Bronchial epithelial cell (primary cell): ENCODE results near the gene PAM. TPM values are rescaled to one million over a fixed set of nuclear protein-coding genes. Genes with fewer than 3 reads are reported as not detected.

Source experiments
- DNase-seq: peaks from one replicate; pipeline ENCODE4 v3.0.0-alpha.2; 2010; ENCODE audit warnings: low read depth
- FAIRE-seq: peaks from 2 replicates; lab custom pipeline; 2011; peaks lifted over from hg19 to GRCh38; lab: Jason Lieb, UNC
- H3K27me3 ChIP-seq: 2 replicates; pipeline ENCODE4 v1.5.1; 2011; ENCODE audit warnings: low read length; ENCODE audit not compliant: control insufficient read depth, insufficient read depth
- H3K36me3 ChIP-seq: 2 replicates; pipeline ENCODE4 v1.5.1; 2011; ENCODE audit warnings: low read length; ENCODE audit not compliant: control insufficient read depth, insufficient read depth
- H3K4me3 ChIP-seq: 2 replicates; pipeline ENCODE4 v1.5.1; 2011; ENCODE audit warnings: mild to moderate bottlenecking, low read depth, low read length, control low read depth
- total RNA-seq: library from RNA; depleted of rRNA; stranded (reverse); fragments of >200 nt; gene quantifications from 2 replicates; pipeline ENCODE4 v1.2.1, GENCODE V29; 2014
- TF ChIP-seq, protein P1 (sequence below): IDR thresholded peaks from 2 replicates; pipeline ENCODE4 v1.5.1; 2011; ENCODE audit warnings: mild to moderate bottlenecking, moderate library complexity, low read length, control low read depth, inconsistent platforms; ENCODE audit not compliant: insufficient read depth, severe bottlenecking

PAM gene
- total RNA-seq, 1 donor from 2014 or later = 68.4 TPM

DNA sequence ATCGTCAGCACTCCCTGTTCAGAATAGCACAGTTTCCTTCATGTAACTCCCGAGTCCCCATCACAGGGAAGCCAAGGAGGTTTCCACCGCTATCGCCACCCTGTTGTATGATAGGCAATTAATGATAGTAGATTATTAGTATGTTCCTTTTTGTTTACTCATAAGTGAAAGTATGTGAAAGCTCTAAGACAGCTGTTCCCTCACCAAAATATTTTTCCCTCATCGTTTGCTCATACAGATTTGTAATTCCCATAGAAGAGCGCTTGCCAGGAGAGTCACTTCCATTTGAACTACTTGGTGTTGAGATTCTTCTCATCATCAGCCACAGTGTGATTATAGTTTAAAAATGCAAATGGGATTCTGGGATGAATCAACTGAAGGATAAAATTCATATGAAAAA is 140.9 kb downstream of the PAM start:
- FAIRE-seq = no peak
- no peak for DNase-seq
- H3K27me3 ChIP-seq = no peaks in the 10 kb centered on the region
- no peaks in the 10 kb centered on the region for H3K36me3 ChIP-seq
- H3K4me3 ChIP-seq = no peak overlapping the region
- TF ChIP-seq, protein P1, sequence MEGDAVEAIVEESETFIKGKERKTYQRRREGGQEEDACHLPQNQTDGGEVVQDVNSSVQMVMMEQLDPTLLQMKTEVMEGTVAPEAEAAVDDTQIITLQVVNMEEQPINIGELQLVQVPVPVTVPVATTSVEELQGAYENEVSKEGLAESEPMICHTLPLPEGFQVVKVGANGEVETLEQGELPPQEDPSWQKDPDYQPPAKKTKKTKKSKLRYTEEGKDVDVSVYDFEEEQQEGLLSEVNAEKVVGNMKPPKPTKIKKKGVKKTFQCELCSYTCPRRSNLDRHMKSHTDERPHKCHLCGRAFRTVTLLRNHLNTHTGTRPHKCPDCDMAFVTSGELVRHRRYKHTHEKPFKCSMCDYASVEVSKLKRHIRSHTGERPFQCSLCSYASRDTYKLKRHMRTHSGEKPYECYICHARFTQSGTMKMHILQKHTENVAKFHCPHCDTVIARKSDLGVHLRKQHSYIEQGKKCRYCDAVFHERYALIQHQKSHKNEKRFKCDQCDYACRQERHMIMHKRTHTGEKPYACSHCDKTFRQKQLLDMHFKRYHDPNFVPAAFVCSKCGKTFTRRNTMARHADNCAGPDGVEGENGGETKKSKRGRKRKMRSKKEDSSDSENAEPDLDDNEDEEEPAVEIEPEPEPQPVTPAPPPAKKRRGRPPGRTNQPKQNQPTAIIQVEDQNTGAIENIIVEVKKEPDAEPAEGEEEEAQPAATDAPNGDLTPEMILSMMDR = no peak

DNA sequence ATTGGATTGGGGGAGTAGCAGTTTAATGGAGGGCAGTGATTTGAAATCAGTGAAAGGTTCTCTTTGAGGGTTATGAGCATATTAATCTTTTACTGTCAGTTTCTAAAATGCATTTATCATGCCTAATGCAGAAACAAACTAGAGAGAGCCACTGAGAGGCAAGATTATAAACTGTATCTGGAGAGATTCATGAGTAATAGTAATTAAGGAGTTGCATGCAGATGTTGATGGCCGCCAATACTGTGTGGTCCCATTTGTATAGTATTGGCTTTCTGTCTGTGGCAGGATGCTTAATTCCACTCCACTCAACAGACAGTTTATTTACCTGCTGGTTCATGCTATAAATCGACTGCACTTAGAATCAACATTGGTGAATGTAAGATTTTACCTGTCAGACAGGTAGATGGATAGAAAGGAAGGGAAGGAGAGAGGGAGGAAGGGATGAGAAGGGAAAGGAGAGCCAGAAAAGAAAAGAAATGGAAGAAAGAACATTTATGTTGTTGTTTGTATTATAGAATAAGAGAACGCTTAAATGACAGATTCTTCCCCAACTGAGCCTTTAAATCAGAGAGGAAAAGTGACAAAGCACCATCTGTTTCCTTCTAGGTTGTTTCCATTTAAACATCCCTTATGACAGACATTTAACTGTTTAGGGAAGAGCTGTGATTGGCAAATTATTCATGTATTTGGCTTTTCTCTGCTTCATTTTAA is 146.5 kb downstream of the PAM start:
- Histone ChIP-seq H3K36me3 (no peaks in the 10 kb centered on the region), H3K4me3 (no peak overlapping the region), H3K27me3 (no peaks in the 10 kb centered on the region)
- TF ChIP-seq, protein P1 = no peak
- FAIRE-seq (no peak), DNase-seq (no peak)

GRCh38 chr5:102902135-102902448 is 147.0 kb downstream of the PAM start:
- DNase-seq (peak; percentile 43), FAIRE-seq (no peak)
- Histone ChIP-seq H3K4me3 (no peak overlapping the region), H3K36me3 (no peaks in the 10 kb centered on the region), H3K27me3 (no peaks in the 10 kb centered on the region)
- TF ChIP-seq, protein P1 = no peak

DNA sequence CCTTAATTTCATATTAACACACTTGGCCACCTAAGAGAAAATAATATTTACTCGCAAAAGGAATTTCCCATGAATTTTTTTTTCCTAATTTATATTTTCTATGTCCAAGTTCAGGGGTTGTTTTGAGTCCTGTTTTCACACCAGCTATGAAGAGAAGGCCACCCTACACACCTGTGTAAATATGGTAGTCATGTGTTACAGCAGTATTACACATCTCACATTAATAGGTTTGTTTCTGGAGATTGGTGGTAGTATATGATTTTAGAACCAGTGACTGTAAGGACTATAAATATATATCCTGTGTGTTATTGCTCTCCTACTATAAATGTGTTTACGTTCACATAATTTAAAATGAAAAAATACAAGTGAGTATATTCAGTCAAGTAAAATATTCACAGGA is 147.5 kb downstream of the PAM start:
- peak; percentile 22 for DNase-seq
- no peaks in the 10 kb centered on the region for H3K27me3 ChIP-seq
- TF ChIP-seq, protein P1 = no peak
- H3K4me3 ChIP-seq = no peak overlapping the region
- no peak for FAIRE-seq
- no peaks in the 10 kb centered on the region for H3K36me3 ChIP-seq

DNA sequence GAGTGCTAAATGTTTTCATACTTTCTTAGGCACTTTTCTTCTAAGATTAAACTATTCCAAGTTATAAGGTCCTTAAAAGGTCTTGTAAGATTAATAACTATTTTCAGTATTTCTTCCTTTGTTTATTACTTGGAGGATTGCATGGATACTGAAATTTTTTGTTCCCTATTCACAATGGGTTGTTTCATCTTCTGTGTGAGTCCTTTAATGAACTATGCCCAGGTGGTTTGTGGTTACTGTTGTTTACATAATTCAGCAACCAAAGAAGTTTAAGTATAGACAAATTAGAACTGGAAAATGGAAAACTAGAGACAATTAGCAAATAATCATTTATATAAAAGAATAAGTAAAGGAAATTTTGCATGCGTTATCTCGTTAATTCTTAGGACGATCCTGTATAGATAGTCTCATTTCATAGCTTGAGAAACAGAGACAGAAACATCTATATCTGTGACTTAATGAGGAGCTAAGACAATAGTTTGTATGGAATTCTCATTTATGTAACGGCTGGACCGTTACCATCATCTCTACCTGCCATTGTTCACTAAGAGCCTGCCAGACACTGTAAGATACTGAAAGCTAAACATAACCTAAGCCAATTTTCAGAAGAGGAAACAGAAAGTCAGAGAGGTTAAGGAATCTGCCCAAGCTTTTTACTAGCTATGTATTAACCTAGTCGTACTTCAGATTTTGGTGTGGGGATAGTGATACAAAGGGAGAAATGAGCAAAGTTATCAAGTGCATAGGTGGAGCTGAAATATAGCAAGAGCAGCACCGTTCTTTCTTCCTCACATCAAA is 148.2 kb downstream of the PAM start:
- DNase-seq = peak; percentile 12
- H3K36me3 ChIP-seq = no peaks in the 10 kb centered on the region
- TF ChIP-seq, protein P1 = no peak
- H3K4me3 ChIP-seq = no peak overlapping the region
- H3K27me3 ChIP-seq = no peaks in the 10 kb centered on the region
- FAIRE-seq = no peak
